Airway epithelial cell (primary cell): Measurements from ENCODE around the gene CLRN3. TPM values are rescaled to one million over a fixed set of nuclear protein-coding genes. Genes with fewer than 3 reads are reported as not detected.

Experiments used
- total RNA-seq: library from RNA; depleted of rRNA; stranded (reverse); fragments of >200 nt; gene quantifications from 2 replicates; pipeline ENCODE4 v1.2.3, GENCODE V29; 2015

CLRN3 gene, protein sequence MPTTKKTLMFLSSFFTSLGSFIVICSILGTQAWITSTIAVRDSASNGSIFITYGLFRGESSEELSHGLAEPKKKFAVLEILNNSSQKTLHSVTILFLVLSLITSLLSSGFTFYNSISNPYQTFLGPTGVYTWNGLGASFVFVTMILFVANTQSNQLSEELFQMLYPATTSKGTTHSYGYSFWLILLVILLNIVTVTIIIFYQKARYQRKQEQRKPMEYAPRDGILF
- not detected in 2 replicates for total RNA-seq

DNA sequence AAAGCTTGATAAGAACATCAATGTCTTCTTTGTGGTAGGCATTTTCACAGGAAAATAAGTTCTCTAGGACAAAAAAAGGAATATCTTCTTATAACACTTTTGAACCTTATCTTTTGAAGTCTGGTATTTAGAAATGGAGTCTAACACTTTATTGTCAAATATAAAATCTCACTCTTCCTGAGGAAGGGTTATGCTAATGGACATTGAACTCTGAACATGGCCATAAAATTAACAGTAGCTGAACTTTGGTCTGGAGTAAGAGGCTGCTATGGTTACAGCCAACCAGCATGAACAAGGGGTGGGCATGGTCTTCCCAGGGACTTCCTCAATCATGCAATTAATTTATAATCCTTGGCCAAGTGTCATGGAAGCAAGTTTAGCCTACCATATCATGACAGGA lies at the start of gene CLRN3:
CLRN3 (minus strand) TSS at position 199 of the 400 bp plus-strand sequence; CDS start at position 42, 157 bp downstream.

DNA sequence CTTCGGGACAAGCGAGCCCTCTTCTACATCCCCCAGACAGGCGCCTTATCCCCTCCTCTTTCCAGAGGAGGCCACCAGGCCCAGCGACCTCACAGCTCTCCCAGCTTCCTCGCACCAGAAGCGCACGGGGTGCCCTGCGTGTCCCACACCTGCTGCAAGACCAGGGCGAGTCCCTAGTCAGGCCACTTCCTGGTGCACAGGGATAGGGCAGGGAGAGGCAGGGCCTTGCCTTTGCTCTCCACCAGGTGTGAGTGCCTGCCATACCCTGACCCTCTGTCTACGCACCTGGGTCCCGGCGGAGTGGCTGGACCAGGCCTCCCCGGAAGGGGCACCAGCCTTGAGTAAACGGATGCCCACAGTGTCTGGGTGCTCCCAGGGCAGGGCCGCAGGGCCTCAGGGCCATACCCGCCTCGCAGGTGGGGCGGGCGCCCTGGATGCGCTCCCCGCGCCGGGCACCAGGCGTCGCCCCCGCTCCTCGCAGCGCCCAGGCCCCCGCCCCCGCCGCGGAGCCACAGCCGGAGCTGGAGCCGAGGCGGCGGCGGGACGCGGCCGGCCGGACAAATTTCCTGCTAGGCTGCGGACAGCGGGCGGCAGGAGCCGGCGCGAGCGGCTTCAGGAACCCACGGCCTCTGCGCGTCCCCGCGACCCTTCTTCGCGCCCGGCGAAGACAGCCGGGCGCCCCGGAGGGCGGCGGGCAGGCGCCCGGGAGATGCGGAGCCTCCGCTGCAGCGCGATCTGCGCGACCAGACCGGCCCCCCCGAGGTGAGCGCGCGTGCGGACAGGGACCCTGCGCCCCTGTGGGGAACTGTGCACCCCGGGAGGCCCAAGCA lies 14.0 kb upstream of the CLRN3 start, which contains the start of gene PTPRE:
PTPRE (plus strand) TSS at position 556 of the 830 bp plus-strand sequence. CDS start 133,779 bp downstream, outside the sequence.

Other genes with a start within 250 kb of the CLRN3 start
- gene FOXI2, start 155.8 kb downstream of the CLRN3 start, total RNA-seq: not detected in 2 replicates
- gene PTPRE, start 14.2 kb upstream of the CLRN3 start, total RNA-seq: 11.1 and 20.5 TPM in 2 replicates
- 20.3 and 31.2 TPM in 2 replicates for gene MKI67, start 233.5 kb upstream of the CLRN3 start, total RNA-seq